Upper lobe of left lung (tissue), 6 donors: ENCODE results near the gene SRA1. TPM values are rescaled to one million over a fixed set of nuclear protein-coding genes. Genes with fewer than 3 reads are reported as not detected.

Experiments
- ATAC-seq, 2 donors: fragments of 200-7000 bp; cut with Tn5 transposase; one replicate each; pipeline ENCODE4 v1.9.1; 2022; ENCODE audit warnings: mild to moderate bottlenecking in 2 of 2, moderate library complexity in 2 of 2; ENCODE audit not compliant: low FRiP score in 2 of 2
- DNase-seq, 2 donors: peaks; one replicate each; pipeline ENCODE4 v3.0.0-alpha.2; 2019 to 2020
- H3K27ac ChIP-seq, 4 donors: fragments of 200-600 bp; sonication (generic); one replicate each; pipeline ENCODE4 v1.5.1; 2016 to 2019
- H3K27me3 ChIP-seq, 4 donors: fragments of 200-600 bp; sonication (generic); one replicate each; pipeline ENCODE4 v1.5.1; 2017 to 2019
- H3K36me3 ChIP-seq, 4 donors: fragments of 200-600 bp; sonication (generic); one replicate each; pipeline ENCODE4 v1.5.1; 2016 to 2019
- H3K4me1 ChIP-seq, 4 donors: fragments of 200-600 bp; sonication (generic); one replicate each; pipeline ENCODE4 v1.5.1; 2018 to 2019
- H3K4me3 ChIP-seq, 4 donors: fragments of 200-600 bp; sonication (generic); one replicate each; pipeline ENCODE4 v1.5.1; 2017 to 2019; ENCODE audit warnings: mild to moderate bottlenecking in 2 of 4, moderate library complexity in 1 of 4
- H3K9me3 ChIP-seq, 4 donors: fragments of 200-600 bp; sonication (generic); one replicate each; pipeline ENCODE4 v1.5.1; 2018 to 2019
- CTCF ChIP-seq, 6 experiments: fragments of 450-650 bp in 4 of 6; fragments of 200-600 bp in 2 of 6; sonication (generic) in 2 of 6; IDR thresholded peaks; one replicate each; pipeline ENCODE4 v1.5.1; 2016 to 2019; ENCODE audit warnings: antibody characterized with exemption in 6 of 6
- EP300 ChIP-seq, 4 donors: sonication (generic); formaldehyde crosslinking; IDR thresholded peaks; one replicate each; pipeline ENCODE4 v1.5.1; 2017; ENCODE audit warnings: antibody characterized with exemption in 4 of 4, control low read depth in 2 of 4
- POLR2A ChIP-seq, 4 donors: fragments of 450-650 bp; IDR thresholded peaks; one replicate each; pipeline ENCODE4 v1.5.1; 2016 to 2017; ENCODE audit warnings: antibody characterized with exemption in 4 of 4, mild to moderate bottlenecking in 2 of 4
- POLR2AphosphoS5 ChIP-seq, 2 donors: sonication (generic); formaldehyde crosslinking; IDR thresholded peaks; one replicate each; pipeline ENCODE4 v1.5.1; 2017; ENCODE audit warnings: antibody characterized with exemption in 2 of 2
- WGBS, 2 donors: methylation state at CpG; one replicate each; pipeline ENCODE4 v1.1.5; 2017 to 2018; 5-methylcytosine and 5-hydroxymethylcytosine counted together
- total RNA-seq, 6 donors: library from RNA; depleted of rRNA in 4 of 6; stranded (reverse); fragments of >200 nt in 4 of 6; gene quantifications; one replicate each; pipeline versions ENCODE4 v1.1.0 to v1.2.1, GENCODE V29; 2016 to 2021
- donor health status: DM: no; HTN: no; CAD: no; lungs with moderate emphysema.
- donor health status: DM: no; HTN: yes; CAD: no; lungs with severe emphysema.

The SRA1 gene
- total RNA-seq, 6 donors from 2014 or later: 23.1 to 31.6 (median 29.6) TPM

- peaks cover 14 to 46% (median 28%) of the 10 kb centered on the region in 4 donors for H3K36me3 ChIP-seq
- H3K4me1 ChIP-seq: peaks cover 34 to 51% (median 42%) of the 10 kb centered on the region in 4 donors
- no peak for TF ChIP-seq POLR2A (IDR thresholded peaks at IDR 0.05)
- peak in 1 of 2 donors; percentile 9 for TF ChIP-seq POLR2AphosphoS5 (IDR thresholded peaks at IDR 0.05)
- H3K27ac ChIP-seq: peak overlapping the region; percentile 92 to 99 (median 94)
- ATAC-seq: peak in 1 of 2 donors; percentile 18
- DNase-seq: peak in 1 of 2 donors; percentile 86
- no peak overlapping the region for H3K4me3 ChIP-seq
- H3K9me3 ChIP-seq: no peaks in the 10 kb centered on the region
- 80% methylated on average over 3 of the region's 3 CpGs for WGBS, 2 donors
- no peaks in the 10 kb centered on the region for H3K27me3 ChIP-seq
Measured at GRCh38 chr5:140549237-140550144, 7.8 kb downstream of the SRA1 start.

GRCh38 chr5:140548791-140549190 is 8.5 kb downstream of the SRA1 start:
- DNase-seq (no peak), ATAC-seq (no peak)
- TF ChIP-seq POLR2AphosphoS5 (IDR thresholded peaks at IDR 0.05) (no peak), CTCF (IDR thresholded peaks at IDR 0.05) (no peak), POLR2A (IDR thresholded peaks at IDR 0.05) (no peak), EP300 (IDR thresholded peaks at IDR 0.05) (no peak)
- H3K27ac ChIP-seq: peak overlapping the region; percentile 92 to 99 (median 94)
- H3K4me3 ChIP-seq: peak overlapping the region in 1 of 4 donors; percentile 58
- WGBS, 2 donors: 82 to 90% methylated on average over 4 to 7 of the region's 7 CpGs
- H3K36me3 ChIP-seq: peaks cover 14 to 53% (median 31%) of the 10 kb centered on the region in 4 donors
- H3K4me1 ChIP-seq: peaks cover 34 to 47% (median 40%) of the 10 kb centered on the region in 4 donors
- H3K9me3 ChIP-seq: no peaks in the 10 kb centered on the region
- no peaks in the 10 kb centered on the region for H3K27me3 ChIP-seq

- WGBS, 2 donors: 17% methylated on average over 5 of the region's 5 CpGs; no CpG with 5 or more reads in 1 of the 2 donors
- DNase-seq (peak in 1 of 2 donors; percentile 88), ATAC-seq (peak; percentile 72 to 82)
- Histone ChIP-seq H3K36me3 (peaks cover 14 to 56% (median 33%) of the 10 kb centered on the region in 4 donors), H3K9me3 (no peaks in the 10 kb centered on the region), H3K27ac (peak overlapping the region; percentile 92 to 99 (median 94)), H3K4me1 (peaks cover 34 to 46% (median 38%) of the 10 kb centered on the region in 4 donors), H3K4me3 (peak overlapping the region in 3 of 4 donors; percentile 51 to 66 (median 58)), H3K27me3 (no peaks in the 10 kb centered on the region)
- TF ChIP-seq POLR2AphosphoS5 (IDR thresholded peaks at IDR 0.05): peak in 1 of 2 donors; percentile 49
- no peak for TF ChIP-seq CTCF (IDR thresholded peaks at IDR 0.05)
- peak in 1 of 4 donors; percentile 19 for TF ChIP-seq EP300 (IDR thresholded peaks at IDR 0.05)
- TF ChIP-seq POLR2A (IDR thresholded peaks at IDR 0.05): no peak
Measured at GRCh38 chr5:140548300-140548688, 9.0 kb downstream of the SRA1 start.

- H3K9me3 ChIP-seq: no peaks in the 10 kb centered on the region
- TF ChIP-seq CTCF (IDR thresholded peaks at IDR 0.05) (peak; percentile 58 to 98 (median 92)), EP300 (IDR thresholded peaks at IDR 0.05) (peak in 1 of 4 donors; percentile 64), POLR2AphosphoS5 (IDR thresholded peaks at IDR 0.05) (peak; percentile 78 to 88), POLR2A (IDR thresholded peaks at IDR 0.05) (peak in 3 of 4 donors; percentile 67 to 88 (median 76))
- peak; percentile 98 for ATAC-seq
- peak; percentile 97 to 98 for DNase-seq
- peaks cover 34 to 42% (median 38%) of the 10 kb centered on the region in 4 donors for H3K4me1 ChIP-seq
- peak within 1 kb of the TSS in 3 of 4 donors; percentile 51 to 66 (median 58) for H3K4me3 ChIP-seq
- H3K27me3 ChIP-seq: no peaks in the 10 kb centered on the region
- 6 to 11% methylated on average over 16 to 41 of the region's 52 CpGs for WGBS, 2 donors
- peak within 1 kb of the TSS; percentile 92 to 99 (median 94) for H3K27ac ChIP-seq
- H3K36me3 ChIP-seq: peaks cover 14 to 56% (median 36%) of the 10 kb centered on the region in 4 donors
Measured at GRCh38 chr5:140547508-140548299, 9.6 kb downstream of the SRA1 start, which contains the start of gene EIF4EBP3. EIF4EBP3 (plus strand) TSS chr5:140547662; CDS start chr5:140547738, 76 bp downstream.
